Erythroblast (primary cell): ENCODE data around the gene DISP3.

Experiments used
- DNase-seq, 2 experiments: peaks; one replicate each; lab custom pipeline; 2025; lab: John Stamatoyannopoulos, UW
- GATA1 ChIP-seq: IDR thresholded peaks from 2 replicates; pipeline ENCODE4 v1.6.1; 2011; ENCODE audit warnings: low read depth, mild to moderate bottlenecking, control low read depth, low read length, moderate library complexity
- POLR2A ChIP-seq: IDR thresholded peaks from 2 replicates; pipeline ENCODE4 v1.6.1; 2011; ENCODE audit warnings: mild to moderate bottlenecking, low read length

Gene DISP3

DNA sequence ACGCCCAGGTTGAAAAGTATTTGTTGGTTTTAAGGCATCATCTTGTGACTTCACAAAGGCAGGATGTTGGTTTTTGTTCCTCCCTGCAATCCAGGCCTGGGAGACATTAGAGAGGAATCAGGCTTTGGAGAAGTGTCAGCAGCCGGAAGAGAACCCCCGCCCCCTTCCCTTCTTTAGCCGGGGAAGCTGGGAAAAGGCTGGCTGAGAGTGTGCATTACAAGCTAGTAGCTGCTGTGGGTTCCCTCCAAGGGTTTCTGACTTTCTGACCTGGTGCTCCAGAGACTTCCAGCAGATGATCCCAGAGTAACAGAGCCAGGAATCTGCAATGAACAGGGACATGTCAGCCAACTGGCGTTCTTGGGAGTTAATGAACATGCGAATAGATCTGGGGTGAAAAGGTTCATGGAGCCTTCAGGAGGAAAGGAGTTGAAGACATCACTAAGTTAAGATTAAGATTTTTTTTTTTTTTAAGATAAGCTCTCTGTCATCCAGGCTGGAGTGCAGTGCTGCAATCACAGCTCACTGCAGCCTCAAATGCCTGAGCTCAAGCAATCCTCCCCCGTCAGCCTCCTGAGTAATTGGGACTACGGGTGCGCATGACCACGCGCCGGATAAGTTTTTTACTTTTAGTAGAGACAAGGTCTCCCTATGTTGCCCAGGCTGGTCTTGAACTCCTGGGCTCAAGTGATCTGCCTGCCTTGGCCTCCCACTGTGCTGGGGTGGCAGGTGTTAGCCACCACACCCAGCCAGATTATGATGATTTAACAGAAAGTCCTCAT, 7.5 kb downstream of the DISP3 start:
- no peak for TF ChIP-seq GATA1
- DNase-seq = no peak

DNA sequence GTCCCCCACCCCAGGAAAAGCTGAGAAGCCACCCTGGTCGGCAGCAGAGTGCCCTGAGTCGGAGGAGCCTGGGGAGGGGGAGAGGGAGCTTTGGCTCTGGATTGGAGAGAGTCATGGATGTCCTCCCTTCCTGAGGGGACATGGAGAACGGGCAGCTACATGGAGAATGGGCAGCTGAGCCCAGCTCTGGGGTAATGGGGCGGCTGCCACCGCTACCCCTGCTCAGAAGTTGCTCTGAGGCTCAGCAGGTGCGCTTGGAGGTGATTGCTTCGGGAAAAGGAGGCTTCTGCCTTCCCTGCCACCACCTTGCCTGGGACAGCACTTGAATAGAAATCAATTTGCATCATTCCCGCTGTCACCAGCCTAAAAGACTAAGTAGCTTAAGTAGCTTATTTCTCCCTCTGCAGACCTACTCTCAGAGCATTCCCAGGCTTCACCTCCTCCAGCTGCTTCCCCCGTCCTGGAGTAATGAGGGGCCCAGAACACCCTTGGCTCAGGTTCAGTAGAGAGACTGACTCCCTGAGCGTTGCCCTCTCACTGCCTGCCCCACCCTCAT, 8.3 kb downstream of the DISP3 start:
- DNase-seq = no peak
- no peak for TF ChIP-seq GATA1
- TF ChIP-seq POLR2A = no peak

DNA sequence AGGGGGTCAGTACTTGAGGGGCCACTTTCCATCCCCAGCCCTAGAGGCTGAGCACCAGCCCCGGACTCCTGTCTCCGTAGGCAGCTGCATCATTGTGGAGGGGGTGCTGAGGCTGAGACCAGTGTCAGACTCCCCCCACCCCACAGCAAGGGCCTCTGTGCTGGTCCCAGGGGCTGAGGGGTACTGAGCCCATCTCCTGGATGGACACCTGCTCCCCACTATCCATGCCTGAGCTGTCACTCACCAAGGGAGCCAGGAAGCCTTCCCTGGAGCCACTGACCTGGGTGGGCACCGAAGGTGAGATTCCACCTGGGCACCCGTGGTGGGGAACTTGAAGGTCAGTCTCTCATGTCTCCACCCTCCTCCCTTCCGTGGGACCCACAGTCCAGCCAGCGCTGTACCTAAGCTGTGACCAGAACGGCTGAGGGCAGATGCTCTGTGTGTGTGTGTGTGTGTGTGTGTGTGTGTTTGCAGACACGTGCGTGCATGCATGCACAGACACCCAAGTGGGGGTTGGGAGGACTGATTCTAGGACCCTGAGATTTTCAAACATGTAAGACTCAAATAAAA, 9.3 kb downstream of the DISP3 start:
- TF ChIP-seq GATA1 = no peak
- TF ChIP-seq POLR2A = no peak
- no peak for DNase-seq

DNA sequence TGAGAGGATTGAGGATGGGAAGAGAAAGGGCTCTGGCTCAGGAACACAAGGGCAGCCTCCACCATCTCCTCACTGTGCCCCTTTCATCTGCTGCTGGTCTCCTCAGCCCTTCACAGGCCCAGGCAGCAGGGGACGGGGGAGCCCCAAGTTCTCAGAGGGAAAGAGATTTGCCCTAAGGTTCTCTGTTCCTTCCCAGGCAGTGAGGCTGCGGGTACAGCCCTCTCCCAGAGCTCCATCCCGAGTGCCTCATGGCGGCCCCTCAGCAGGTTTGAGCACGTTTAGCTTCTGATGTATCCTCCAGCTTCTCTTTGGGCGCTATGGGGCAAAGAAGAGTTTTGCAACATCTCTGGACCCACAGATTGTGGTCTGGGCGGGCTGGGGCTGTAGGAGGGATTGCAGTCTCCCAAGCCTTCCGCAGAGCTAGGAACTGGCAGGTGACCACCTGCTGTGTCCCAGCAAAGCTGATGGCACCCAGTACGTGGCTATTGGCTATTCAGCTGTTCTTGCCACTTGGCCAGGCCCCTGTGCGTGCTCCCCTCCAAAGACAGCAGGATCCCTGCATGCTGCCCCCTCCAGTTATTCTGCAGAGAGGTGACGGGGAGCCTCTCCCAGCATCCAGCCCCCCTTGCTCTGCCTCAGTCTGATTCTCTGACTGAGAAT, 10.1 kb downstream of the DISP3 start:
- TF ChIP-seq GATA1 (no peak), POLR2A (no peak)

DNA sequence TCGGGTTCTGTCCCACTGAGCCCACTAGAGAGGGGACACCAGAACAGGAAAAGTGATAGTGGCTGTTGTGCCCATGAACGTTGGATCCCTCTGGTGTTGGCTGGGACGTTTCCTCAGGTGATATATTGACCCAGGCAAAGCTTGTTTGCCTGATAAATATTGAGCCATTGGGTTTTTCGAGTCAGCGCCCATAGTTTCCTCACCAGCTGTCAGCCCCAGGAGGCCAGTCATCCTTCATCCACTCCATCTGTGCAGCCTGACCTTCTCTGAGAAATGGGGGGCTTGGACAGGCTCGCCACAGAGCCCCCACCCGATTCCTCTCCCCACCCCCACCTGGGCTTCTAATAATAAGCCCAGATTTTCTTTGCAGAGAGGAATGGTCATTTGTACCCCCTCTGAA, 13.3 kb downstream of the DISP3 start:
- TF ChIP-seq POLR2A = no peak
- no peak for TF ChIP-seq GATA1
- no peak for DNase-seq

More for the DNA sequence above, 10.1 kb downstream of the DISP3 start:
- no peak for DNase-seq

DNA sequence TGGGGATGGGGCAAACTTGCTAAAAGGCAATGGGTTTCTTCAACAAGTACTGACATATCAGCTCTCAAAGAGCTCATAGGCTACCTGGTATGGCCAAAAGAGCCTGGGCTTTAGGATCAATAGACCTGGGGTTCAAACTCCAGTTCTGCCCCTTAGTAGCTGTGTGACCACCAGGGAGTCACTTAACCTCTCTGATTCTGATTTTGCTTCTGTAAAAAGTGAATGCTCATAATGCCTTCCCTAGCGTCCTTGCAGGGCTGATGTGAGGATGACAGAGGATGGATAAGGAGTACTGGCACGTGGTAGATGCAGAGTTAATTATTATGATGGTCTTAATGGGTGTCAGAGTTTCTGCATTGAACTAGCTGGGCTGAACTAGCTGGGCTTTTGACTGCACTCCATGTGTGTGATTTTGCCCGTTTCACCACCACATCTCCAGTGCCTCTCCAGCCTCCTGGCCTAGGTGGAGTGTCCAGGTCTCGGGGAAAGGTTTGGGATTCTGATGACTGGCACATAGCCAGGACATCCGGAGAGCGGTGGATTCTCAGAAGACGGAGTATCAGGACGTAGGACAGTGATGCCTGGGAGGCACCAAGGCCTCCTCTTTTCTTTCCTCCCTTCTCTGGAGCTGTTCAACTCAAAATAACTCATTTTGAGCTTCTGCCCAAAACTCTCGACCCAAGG, 15.2 kb downstream of the DISP3 start:
- DNase-seq = no peak
- TF ChIP-seq GATA1 (no peak), POLR2A (no peak)

DNA sequence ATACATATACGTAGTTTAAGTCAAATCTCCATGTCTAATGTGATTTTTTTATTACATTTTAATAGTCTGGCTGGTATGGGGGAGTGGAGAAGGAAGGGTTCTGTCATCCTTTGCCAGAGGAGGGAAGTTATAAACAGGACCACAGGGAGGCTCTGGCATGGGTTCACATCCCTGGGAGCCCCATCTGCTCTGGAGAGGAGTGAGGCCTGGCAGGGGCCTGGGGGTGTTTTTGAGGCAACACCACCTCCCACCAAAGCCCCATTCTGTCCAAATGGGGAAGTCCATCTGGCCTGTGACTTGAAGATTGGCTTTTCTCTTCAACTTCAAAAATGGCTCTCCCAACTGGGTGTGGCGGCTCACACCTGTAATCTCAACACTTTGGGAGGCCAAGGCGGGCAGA, 15.8 kb downstream of the DISP3 start:
- TF ChIP-seq POLR2A = no peak
- no peak for TF ChIP-seq GATA1
- no peak for DNase-seq

DNA sequence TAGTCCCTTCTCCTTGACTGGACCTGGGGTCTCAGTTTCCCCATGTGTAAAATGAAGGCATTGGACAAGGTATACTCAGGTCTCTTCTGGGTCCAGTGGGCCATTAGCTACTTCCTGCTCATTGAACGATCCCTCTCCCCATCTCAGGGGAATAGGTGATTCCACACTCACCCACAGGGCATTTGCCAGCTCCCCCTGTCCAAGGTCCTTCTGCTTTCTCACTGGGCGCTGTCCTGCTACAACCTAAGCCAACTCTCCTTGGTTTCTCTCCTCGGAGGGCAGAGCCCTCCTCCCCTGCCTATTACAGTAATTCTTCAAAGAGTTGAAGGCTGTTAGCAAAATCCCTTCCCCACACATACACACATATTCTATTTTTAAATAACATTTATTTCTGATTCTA, 16.6 kb downstream of the DISP3 start:
- TF ChIP-seq POLR2A (no peak), GATA1 (no peak)

DNA sequence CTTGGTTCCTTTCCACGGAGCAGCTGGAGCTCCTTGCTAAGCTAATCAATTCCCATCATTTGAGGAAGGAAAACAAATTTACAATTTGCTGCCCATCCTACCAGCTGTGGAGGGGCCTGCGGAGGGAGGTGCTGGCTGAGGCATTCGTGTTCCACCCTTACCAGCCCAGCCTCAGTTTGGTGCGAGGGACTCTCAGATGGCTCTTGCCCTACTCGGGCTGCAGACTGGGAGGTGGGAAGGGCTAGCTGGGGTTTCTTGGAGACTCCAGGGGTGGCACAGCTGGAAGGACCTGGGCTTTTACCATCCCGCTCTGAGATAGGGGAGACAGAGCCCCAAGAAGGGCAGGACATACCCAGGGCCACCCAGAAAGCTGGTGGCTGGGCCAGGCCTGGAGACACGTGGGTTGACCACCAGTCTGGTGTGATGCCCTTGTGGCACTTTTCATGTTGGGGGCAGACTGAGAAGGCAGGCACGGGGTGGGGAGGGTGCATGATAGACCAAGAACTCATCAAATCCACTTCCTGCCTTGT, 17.7 kb downstream of the DISP3 start:
- no peak for DNase-seq
- TF ChIP-seq POLR2A (no peak), GATA1 (no peak)

More for the DNA sequence above, 16.6 kb downstream of the DISP3 start:
- no peak for DNase-seq

DNA sequence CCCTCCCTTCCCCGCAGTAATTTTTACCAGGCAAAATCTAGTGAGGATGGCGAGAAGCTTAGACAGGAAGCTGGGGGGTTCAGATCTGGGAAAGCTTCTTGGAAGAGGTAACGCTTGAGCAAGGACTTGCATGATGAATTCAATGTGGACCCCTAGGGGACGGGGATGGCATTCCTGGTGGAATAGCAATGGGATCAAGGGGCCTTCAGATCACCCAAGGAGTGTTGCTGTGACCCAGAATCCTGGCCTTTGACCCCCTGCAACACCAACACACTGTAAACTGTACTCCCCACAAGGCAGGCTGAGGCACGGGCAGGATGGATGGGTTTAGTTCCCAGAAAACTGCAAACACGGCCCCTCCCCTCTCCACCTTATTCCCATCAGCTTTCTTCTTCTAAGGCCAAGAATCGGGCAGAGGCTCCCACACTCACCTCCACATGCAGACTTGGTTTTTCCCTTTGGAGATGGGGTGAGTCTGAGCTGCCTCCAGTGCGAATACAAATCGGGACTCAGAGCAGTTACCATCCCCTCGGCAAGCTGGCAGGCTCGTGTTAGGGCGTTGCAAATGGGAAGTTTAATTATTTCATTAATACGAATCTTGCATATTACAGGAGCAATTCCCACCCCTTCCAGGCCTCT, 20.1 kb downstream of the DISP3 start:
- TF ChIP-seq GATA1 (no peak), POLR2A (no peak)
- DNase-seq = no peak

DNA sequence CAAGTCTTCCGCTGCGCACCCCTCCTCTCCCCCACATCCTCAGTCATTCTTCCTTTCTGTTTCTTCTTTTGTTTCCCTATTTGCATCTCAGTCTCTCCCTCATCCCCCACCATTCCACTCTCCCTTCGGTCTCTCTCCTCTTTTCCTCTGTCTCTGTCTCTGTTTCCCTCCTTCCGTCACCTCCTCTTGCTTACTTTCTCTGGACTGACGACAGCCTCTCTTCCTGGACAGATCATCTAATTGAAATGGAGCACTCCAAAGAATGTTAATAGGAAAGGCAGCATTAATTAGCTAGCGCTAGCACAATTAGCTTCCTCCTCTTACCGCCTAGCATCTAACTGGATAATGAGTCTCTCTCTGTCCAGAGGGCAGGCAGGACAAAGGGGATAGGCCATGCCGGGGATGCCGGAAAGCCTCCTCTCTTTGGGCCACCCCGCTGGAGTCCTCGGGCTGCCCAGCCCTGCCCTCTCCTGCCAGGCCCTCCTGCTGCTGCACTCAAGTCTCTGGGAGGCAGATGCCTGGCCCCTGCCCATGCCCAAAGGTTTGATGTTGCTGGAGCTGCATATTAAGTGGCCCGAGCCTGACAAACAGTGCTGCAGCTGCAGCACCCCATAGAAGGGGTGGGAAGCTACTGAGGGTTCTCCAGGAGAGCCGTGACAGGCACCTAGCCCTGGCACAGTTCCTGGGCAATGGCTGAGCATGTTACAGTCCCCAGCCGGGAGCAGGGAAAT, 20.8 kb downstream of the DISP3 start:
- DNase-seq = no peak
- TF ChIP-seq POLR2A (no peak), GATA1 (no peak)

DNA sequence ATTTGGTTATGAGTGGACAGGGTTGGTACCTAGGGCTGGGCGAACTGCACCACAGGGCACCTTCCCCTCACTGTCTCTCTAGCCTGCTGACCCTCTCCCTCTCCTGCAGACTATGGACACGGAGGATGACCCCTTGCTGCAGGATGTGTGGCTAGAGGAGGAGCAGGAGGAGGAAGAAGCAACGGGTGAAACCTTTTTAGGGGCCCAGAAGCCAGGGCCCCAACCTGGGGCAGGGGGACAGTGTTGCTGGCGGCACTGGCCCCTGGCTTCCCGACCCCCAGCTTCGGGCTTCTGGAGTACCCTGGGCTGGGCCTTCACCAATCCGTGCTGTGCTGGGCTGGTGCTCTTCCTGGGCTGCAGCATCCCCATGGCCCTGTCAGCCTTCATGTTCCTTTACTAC, 21.9 kb downstream of the DISP3 start:
- DNase-seq = no peak
- TF ChIP-seq GATA1 (no peak), POLR2A (no peak)
